ENCODE data around the gene CCDC97.
"Not testable (repeated sequence)": the region's sequence is repeated elsewhere in the genome, so short reads cannot be mapped to it uniquely, and the experiment has no call there.

CCDC97 gene

GRCh38 chr19:41364524-41365391 lies 54.8 kb downstream of the CCDC97 start:
- DNase-seq (ENCODE audit: low read depth): no peak

- DNase-seq (ENCODE audit: low read depth): no peak
These were observed 56.1 kb downstream of the CCDC97 start for GRCh38 chr19:41366089-41366488.

DNA sequence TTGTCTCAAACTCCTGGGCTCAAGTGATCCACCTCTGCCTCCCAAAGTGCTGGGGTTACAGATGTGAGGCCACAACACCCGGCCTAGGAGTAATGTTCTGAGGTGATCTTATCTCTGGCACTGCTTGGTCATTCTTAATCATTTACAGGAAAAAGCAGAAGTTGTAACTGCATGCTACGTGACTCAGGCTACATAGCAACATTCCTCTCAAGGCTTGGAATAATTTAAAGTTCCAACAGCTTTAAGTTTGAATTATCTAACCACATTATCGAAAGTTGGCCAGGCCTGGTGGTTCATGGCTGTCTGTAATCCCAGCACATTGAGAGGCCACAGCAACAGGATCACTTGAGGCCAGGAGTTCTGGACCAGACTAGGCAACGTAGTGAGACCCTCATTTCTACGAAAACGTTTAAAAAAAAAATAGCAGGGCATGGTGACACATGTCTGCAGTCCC lies 57.9 kb downstream of the CCDC97 start:
- DNase-seq (ENCODE audit: low read depth): no peak

DNA sequence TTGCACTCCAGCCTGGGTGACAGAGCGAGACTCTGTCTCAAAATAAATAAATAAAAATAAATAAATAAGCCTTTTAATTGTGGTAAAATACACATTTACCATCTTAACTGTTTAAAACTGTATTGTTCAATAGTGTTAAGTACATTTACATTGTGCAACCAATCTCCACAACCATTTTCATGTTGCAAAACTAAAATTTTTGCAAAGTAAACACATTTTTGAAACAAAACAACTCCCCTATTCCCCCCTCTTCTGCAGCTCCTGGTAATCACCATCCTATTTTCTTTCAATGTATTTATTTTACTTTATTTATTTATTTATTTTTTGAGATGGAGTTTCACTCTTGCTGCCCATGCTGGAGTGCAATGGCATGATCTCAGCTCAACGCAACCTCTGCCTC lies 59.8 kb downstream of the CCDC97 start:
- no peak for DNase-seq (ENCODE audit: low read depth)

DNA sequence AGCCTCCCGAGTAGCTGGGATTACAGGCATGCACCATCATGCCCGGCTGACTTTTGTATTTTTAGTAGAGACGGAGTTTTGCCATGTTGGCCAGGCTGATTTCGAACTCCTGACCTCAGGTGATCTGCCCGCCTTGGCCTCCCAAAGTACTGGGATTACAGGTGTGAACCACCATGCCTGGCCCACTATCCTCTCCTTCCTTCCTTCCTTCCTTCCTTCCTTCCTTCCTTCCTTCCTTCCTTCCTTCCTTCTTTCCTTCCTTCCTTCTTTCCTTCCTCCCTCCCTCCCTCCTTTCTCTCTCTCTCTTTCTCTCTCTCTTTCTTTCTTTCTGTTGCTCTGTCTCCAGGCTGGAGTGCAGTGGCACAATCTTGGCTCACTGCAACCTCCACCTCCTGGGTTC lies 61.1 kb downstream of the CCDC97 start:
- DNase-seq (ENCODE audit: low read depth): not testable (repeated sequence)

GRCh38 chr19:41371541-41371940 lies 61.6 kb downstream of the CCDC97 start:
- no peak for DNase-seq (ENCODE audit: low read depth)

- no peak for DNase-seq (ENCODE audit: low read depth)
These were observed 62.5 kb downstream of the CCDC97 start for GRCh38 chr19:41372501-41372900.

DNA sequence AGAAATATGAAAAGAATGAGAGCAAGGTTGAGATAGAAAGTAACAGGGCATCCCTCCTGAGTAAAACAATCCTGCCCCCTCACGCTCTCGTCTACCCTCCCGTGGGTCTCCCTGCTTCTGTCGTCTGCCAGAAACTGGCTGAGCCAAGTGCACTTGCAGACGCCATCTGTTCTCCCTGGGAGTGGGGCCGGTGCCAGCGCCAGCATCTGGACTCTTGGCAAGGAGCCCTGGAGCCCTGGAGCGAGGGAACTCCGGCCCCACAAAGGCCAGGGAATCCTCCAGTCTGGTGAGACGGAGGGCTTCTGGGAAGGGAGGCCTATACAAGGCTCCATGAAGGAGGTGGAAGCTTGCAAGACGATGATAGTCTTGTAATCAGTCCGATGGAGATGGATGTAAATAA lies 64.0 kb downstream of the CCDC97 start:
- DNase-seq (ENCODE audit: low read depth): no peak

All from activated T-cell treated with anti-CD3 and anti-CD28 coated beads for 48 hours (primary cell).